Neural progenitor cell (in vitro differentiated cells): ENCODE measurements around the gene MEX3D.

ENCODE experiments used
- EZH2 ChIP-seq: fragments of 200-600 bp; sonication (generic); IDR thresholded peaks from 2 replicates; pipeline ENCODE4 v1.6.1; 2017; ENCODE audit warnings: antibody characterized with exemption, mild to moderate bottlenecking, moderate library complexity
- EZH2phosphoT487 ChIP-seq: fragments of 200-600 bp; sonication (generic); IDR thresholded peaks from 2 replicates; pipeline ENCODE4 v1.6.1; 2017; ENCODE audit warnings: antibody characterized with exemption
- TF ChIP-seq, protein P1 (sequence below): fragments of 200-600 bp; sonication (generic); IDR thresholded peaks from 2 replicates; pipeline ENCODE4 v1.5.1; 2017; ENCODE audit warnings: antibody characterized with exemption, mild to moderate bottlenecking

DNA sequence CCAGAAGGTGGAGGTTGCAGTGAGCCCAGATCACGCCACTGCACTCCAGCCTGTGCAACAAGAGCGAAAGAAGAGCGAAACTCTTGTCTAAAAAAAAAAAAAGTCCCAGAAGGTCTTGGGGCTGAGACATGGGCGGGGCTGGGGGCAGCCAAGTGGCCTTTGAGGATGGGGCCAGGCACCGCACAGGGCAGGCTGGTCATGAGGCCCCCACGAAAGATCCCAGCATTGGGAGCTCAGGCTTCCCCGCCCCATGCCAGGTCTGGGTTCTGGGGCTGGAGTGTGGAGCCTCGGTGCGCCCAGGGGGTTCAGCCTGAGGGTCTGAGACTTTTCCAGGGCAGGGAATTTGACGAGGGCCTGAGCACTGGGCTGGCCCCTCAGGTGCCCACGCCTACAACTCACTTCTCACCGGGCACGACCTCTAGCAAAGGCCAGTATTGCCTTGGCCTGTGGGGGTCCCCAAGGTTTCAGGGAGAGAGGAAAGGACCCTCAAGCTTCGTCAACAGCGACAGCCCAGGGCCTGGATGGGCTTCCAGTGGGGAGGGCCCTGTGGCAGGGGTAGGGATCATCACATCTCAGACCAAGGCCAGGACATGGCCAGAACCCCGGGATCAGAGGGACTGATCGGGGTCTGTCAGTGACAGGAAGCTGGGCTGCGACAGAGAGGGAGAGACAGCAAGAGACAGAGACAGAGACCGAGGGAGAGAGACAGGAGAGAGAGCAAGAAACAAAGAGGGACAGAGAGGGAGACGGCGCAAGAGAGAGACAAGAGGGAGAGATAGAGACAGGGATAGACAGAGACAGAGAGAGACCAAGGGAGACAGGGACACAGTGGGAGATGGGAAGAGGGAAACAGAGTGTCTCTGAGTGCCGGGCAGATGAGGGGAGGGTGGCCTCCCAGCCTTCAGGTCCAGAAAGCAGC is 7.5 kb upstream of the MEX3D start:
- TF ChIP-seq, protein P1, sequence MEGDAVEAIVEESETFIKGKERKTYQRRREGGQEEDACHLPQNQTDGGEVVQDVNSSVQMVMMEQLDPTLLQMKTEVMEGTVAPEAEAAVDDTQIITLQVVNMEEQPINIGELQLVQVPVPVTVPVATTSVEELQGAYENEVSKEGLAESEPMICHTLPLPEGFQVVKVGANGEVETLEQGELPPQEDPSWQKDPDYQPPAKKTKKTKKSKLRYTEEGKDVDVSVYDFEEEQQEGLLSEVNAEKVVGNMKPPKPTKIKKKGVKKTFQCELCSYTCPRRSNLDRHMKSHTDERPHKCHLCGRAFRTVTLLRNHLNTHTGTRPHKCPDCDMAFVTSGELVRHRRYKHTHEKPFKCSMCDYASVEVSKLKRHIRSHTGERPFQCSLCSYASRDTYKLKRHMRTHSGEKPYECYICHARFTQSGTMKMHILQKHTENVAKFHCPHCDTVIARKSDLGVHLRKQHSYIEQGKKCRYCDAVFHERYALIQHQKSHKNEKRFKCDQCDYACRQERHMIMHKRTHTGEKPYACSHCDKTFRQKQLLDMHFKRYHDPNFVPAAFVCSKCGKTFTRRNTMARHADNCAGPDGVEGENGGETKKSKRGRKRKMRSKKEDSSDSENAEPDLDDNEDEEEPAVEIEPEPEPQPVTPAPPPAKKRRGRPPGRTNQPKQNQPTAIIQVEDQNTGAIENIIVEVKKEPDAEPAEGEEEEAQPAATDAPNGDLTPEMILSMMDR: no peak
- no peak for TF ChIP-seq EZH2
- no peak for TF ChIP-seq EZH2phosphoT487
